K562 (cell line): ENCODE results near the gene NARF. TPM values are rescaled to one million over a fixed set of nuclear protein-coding genes. Genes with fewer than 3 reads are reported as not detected.
A peak's percentile ranks its signal among the peaks of the same experiment; 100 is the strongest.

Experiments used
- ATAC-seq: fragments of 200-7000 bp; cut with Tn5 transposase; 3 replicates; pipeline ENCODE4 v1.9.1; 2020; ENCODE audit warnings: moderate library complexity
- BruUV-seq: library from RNA; stranded (reverse); fragments of 400-500 nt; replicated peaks from 2 replicates; lab custom pipeline; 2021; lab: Mats Ljungman, UMichigan
- CTCF ChIA-PET: fragments of 300-600 bp; formaldehyde crosslinking; extraction: SDS; loops from one replicate; lab custom pipeline; 2021; ENCODE audit warnings: low intra/inter-chr PET ratio; lab: Yijun Ruan, JAX
- POLR2A ChIA-PET: fragments of 300-600, 350-650 bp; sonication (Branson Sonifier 250); formaldehyde crosslinking; extraction: SDS; loops from one replicate; lab custom pipeline; 2021; ENCODE audit warnings: antibody characterized with exemption, inconsistent platforms; lab: Yijun Ruan, JAX
- DNase-seq, 4 experiments: peaks; one replicate each; pipeline versions ENCODE4 v3.0.0 to v3.0.0-alpha.2; 2011 to 2018; ENCODE audit warnings: low spot score in 3 of 4, mixed read lengths in 3 of 4; ENCODE audit errors: extremely low read depth in 1 of 4
- FAIRE-seq: peaks from 2 replicates; lab custom pipeline; 2011; peaks lifted over from hg19 to GRCh38; lab: Jason Lieb, UNC
- H2AFZ ChIP-seq: 2 replicates; pipeline ENCODE4 v1.6.0; 2011; ENCODE audit warnings: low read depth, low read length, control low read depth, inconsistent platforms
- H3K27ac ChIP-seq: fragments of 200-600 bp; 3 replicates; pipeline ENCODE4 v1.8.0; 2011; ENCODE audit warnings: low read depth, mild to moderate bottlenecking, control low read depth, inconsistent platforms, low read length, moderate library complexity, mixed read lengths; ENCODE audit errors: extremely low read depth
- H3K27me3 ChIP-seq, 2 experiments: fragments of 300-600 bp in 1 of 2; 2 replicates in 1 of 2; 3 replicates in 1 of 2; pipeline versions ENCODE4 v1.6.0 to v1.8.0; 2011; ENCODE audit warnings: inconsistent platforms in 2 of 2, low read length in 2 of 2, mild to moderate bottlenecking in 1 of 2, mixed read lengths in 1 of 2, moderate library complexity in 1 of 2; ENCODE audit not compliant: control insufficient read depth in 2 of 2, insufficient read depth in 2 of 2
- H3K36me3 ChIP-seq: fragments of 300-600 bp; 3 replicates; pipeline ENCODE4 v1.8.0; 2011; ENCODE audit warnings: mild to moderate bottlenecking, low read length, inconsistent platforms; ENCODE audit not compliant: control insufficient read depth, insufficient read depth
- H3K4me1 ChIP-seq, 2 experiments: fragments of 200-600 bp in 1 of 2; replicated peaks in 1 of 2; 2 replicates in 1 of 2; 3 replicates in 1 of 2; pipeline versions ENCODE4 v1.5.1 to v1.8.0; 2011; ENCODE audit warnings: inconsistent platforms in 2 of 2, low read length in 2 of 2, mild to moderate bottlenecking in 1 of 2, mixed read lengths in 1 of 2, moderate library complexity in 1 of 2; ENCODE audit not compliant: control insufficient read depth in 2 of 2, insufficient read depth in 2 of 2
- H3K4me2 ChIP-seq: 2 replicates; pipeline ENCODE4 v1.6.1; 2011; ENCODE audit warnings: low read length, control low read depth, inconsistent platforms, mixed read lengths; ENCODE audit not compliant: insufficient read depth
- H3K4me3 ChIP-seq: fragments of 200-600 bp; sonication (generic), shearing (Covaris generic); 2 replicates; pipeline ENCODE4 v1.5.1; 2016; ENCODE audit warnings: control low read depth, inconsistent platforms
- H3K79me2 ChIP-seq: fragments of 200-600 bp; 3 replicates; pipeline ENCODE4 v1.8.0; 2011; ENCODE audit warnings: low read length, inconsistent platforms; ENCODE audit not compliant: control insufficient read depth, insufficient read depth
- H3K9ac ChIP-seq, 2 experiments: 2 replicates each; pipeline versions ENCODE4 v1.6.0 to v1.6.1; 2011; ENCODE audit warnings: low read depth in 2 of 2, low read length in 2 of 2, control low read depth in 1 of 2, inconsistent platforms in 1 of 2, mild to moderate bottlenecking in 1 of 2, mixed read lengths in 1 of 2; ENCODE audit not compliant: insufficient read depth in 1 of 2
- H3K9me1 ChIP-seq: one replicate; pipeline ENCODE4 v1.6.0; 2011; ENCODE audit warnings: inconsistent platforms, mild to moderate bottlenecking, low read length, moderate library complexity; ENCODE audit not compliant: control insufficient read depth, insufficient read depth
- H3K9me3 ChIP-seq: replicated peaks from 2 replicates; pipeline ENCODE4 v1.5.1; 2011; ENCODE audit warnings: low read depth, low read length, inconsistent platforms; ENCODE audit not compliant: control insufficient read depth, insufficient read depth
- H4K20me1 ChIP-seq: replicated peaks from 2 replicates; pipeline ENCODE4 v1.6.1; 2011; ENCODE audit warnings: low read length, inconsistent platforms, mixed read lengths; ENCODE audit not compliant: control insufficient read depth, insufficient read depth
- HNRNPL ChIP-seq: fragments of 200-400 bp; formaldehyde crosslinking; IDR thresholded peaks from 2 replicates; pipeline ENCODE4 v1.6.1; 2017; ENCODE audit warnings: low read depth, mild to moderate bottlenecking, low read length
- HNRNPLL ChIP-seq: fragments of 200-400 bp; formaldehyde crosslinking; IDR thresholded peaks from 2 replicates; pipeline ENCODE4 v1.6.1; 2017; ENCODE audit warnings: low read length, low read depth, mild to moderate bottlenecking; ENCODE audit not compliant: poor library complexity, severe bottlenecking
- KDM5B ChIP-seq: fragments of 200-600 bp; sonication (generic); IDR thresholded peaks from 2 replicates; pipeline ENCODE4 v1.6.1; 2012; ENCODE audit warnings: low read depth, mild to moderate bottlenecking, moderate library complexity, low read length, control low read depth, inconsistent platforms; ENCODE audit not compliant: insufficient replicate concordance
- POLR2G ChIP-seq: fragments of 200-400 bp; formaldehyde crosslinking; IDR thresholded peaks from 2 replicates; pipeline ENCODE4 v1.6.1; 2017; ENCODE audit warnings: low read depth, mild to moderate bottlenecking, antibody characterized with exemption, low read length, moderate library complexity
- SRF ChIP-seq, 2 experiments: fragments of 250-450, 450-650 bp in 1 of 2; sonication (Bioruptor Pico) in 1 of 2; sonication (generic) in 1 of 2; formaldehyde crosslinking; IDR thresholded peaks; 2 replicates each; pipeline versions ENCODE4 v1.5.0 to v1.5.1; 2020 to 2022; ENCODE audit warnings: mild to moderate bottlenecking in 1 of 2, missing genetic modification reagents in 1 of 2
- WGBS: fragments of 100-300 bp; shearing (Covaris generic); methylation state at CpG from one replicate; pipeline ENCODE4 v1.1.6; 2016; ENCODE audit warnings: low coverage, mixed read lengths; ENCODE audit not compliant: insufficient coverage; ENCODE audit errors: missing lambda C conversion rate; 5-methylcytosine and 5-hydroxymethylcytosine counted together
- in situ Hi-C: fragments of 300-500 bp; cut with MboI; formaldehyde crosslinking; loops from 4 replicates; pipeline ENCODE4 v1.15.0; 2018; ENCODE audit warnings: inconsistent platforms, mixed read lengths
- intact Hi-C: fragments of 100-400 bp; cut with micrococcal nuclease; formaldehyde crosslinking; loops from 2 replicates; pipeline ENCODE4 v1.14.2; 2022
- polyA plus RNA-seq, 8 experiments: library from polyadenylated mRNA; depleted of rRNA in 4 of 8; stranded (reverse) in 5 of 8; unstranded in 3 of 8; fragments of >200 nt; fragmentation: Nextera tagmentation in 2 of 8; fragmentation: Illumina TruSeq in 1 of 8; extraction: Ambion mirVana in 2 of 8; extraction: Trizol in 1 of 8; gene quantifications; 2 replicates each; pipeline versions ENCODE4 v1.2.1 to v1.2.3, GENCODE V29; 2011 to 2014; ENCODE audit warnings: inconsistent platforms in 1 of 8, missing spikeins in 1 of 8
- total RNA-seq, 7 experiments: library from RNA; depleted of rRNA in 6 of 7; stranded (reverse); fragments of >200 nt in 6 of 7; fragmentation: Illumina TruSeq in 2 of 7; extraction: Trizol in 2 of 7; gene quantifications; 2 replicates each; pipeline versions ENCODE4 v1.2.1 to v1.2.3, GENCODE V29; 2011 to 2021; ENCODE audit warnings: low replicate concordance in 1 of 7

NARF gene
- total and polyA plus RNA-seq, 9 of the 15 experiments (the other 6 are each of a cell fraction or from before 2014, with no cell fraction given), result 60.4 to 423 (median 132) TPM

- Histone ChIP-seq H3K4me3 (no peak overlapping the region), H3K79me2 (no peaks in the 10 kb centered on the region), H3K27ac (no peak overlapping the region), H2AFZ (no peak overlapping the region), H4K20me1 (no peaks in the 10 kb centered on the region), H3K4me1 (peaks cover 0 to 67% of the 10 kb centered on the region in 2 experiments; a peak in 2 of 5 replicates), H3K9me1 (no peaks in the 10 kb centered on the region), H3K9ac (no peak overlapping the region), H3K9me3 (no peaks in the 10 kb centered on the region), H3K27me3 (no peaks in the 10 kb centered on the region), H3K36me3 (peaks cover 3% of the 10 kb centered on the region; the same call in 1 of the 3 replicates), H3K4me2 (no peak overlapping the region)
- TF ChIP-seq KDM5B, result no peak
- TF ChIP-seq SRF (CRISPR knock-in tag; IDR thresholded peaks at IDR 0.05), result no peak
- 0 out of 2 replicates have a peak, but pooled peaks have one; percentile 0 for TF ChIP-seq POLR2G
- no TSS peak for BruUV-seq
- no peak for FAIRE-seq
- in situ Hi-C loops (no loop called here), intact Hi-C loops (no loop called here)
- no peak for DNase-seq
- POLR2A ChIA-PET, result interaction anchor here (1.7 kb wide), 1 partner anchor 18 kb away, joined by 6 read pairs; no protein-coding TSS in a partner anchor
- ATAC-seq, result no peak
- CTCF ChIA-PET, result no interaction called here
- WGBS, result 84% methylated on average over 13 of the region's 18 CpGs
Observed at GRCh38 chr17:82437325-82437668, 21.2 kb upstream of the NARF start.

- Histone ChIP-seq H3K4me3 (no peak overlapping the region), H3K27ac (no peak overlapping the region), H4K20me1 (no peaks in the 10 kb centered on the region), H3K4me1 (peaks cover 0 to 66% of the 10 kb centered on the region in 2 experiments; a peak in 2 of 5 replicates), H3K9ac (no peak overlapping the region), H3K27me3 (no peaks in the 10 kb centered on the region), H3K9me3 (no peaks in the 10 kb centered on the region), H3K79me2 (no peaks in the 10 kb centered on the region), H2AFZ (no peak overlapping the region), H3K4me2 (no peak overlapping the region), H3K36me3 (peaks cover 16% of the 10 kb centered on the region; the same call in 1 of the 3 replicates), H3K9me1 (no peaks in the 10 kb centered on the region)
- DNase-seq (no peak), FAIRE-seq (no peak), ATAC-seq (no peak)
- POLR2A ChIA-PET, result interaction anchor here (0.5 to 1.7 kb wide), 2 partner anchors 17 to 108 kb away, joined by 3 to 6 read pairs; no protein-coding TSS in a partner anchor
- in situ Hi-C loops (no loop called here), intact Hi-C loops (no loop called here)
- CTCF ChIA-PET, result no interaction called here
- BruUV-seq, result no TSS peak
- TF ChIP-seq HNRNPLL (peak; percentile 7), HNRNPL (no peak), POLR2G (peak; percentile 40; the same call in 1 of the 2 replicates)
- 73% methylated on average over 24 of the region's 26 CpGs for WGBS
Observed at GRCh38 chr17:82438401-82439193, 19.9 kb upstream of the NARF start.
